ENCODE data around the gene JADE2.
"Not testable (repeated sequence)": the region's sequence is repeated elsewhere in the genome, so short reads cannot be mapped to it uniquely, and the experiment has no call there.

The JADE2 gene

GRCh38 chr5:134594797-134595457 lies 69.5 kb downstream of the JADE2 start:
- no peak for DNase-seq

GRCh38 chr5:134595458-134595838 lies 70.0 kb downstream of the JADE2 start:
- no peak for DNase-seq

- not testable (repeated sequence) for DNase-seq
Observed at GRCh38 chr5:134599820-134600219, 74.3 kb downstream of the JADE2 start.

DNA sequence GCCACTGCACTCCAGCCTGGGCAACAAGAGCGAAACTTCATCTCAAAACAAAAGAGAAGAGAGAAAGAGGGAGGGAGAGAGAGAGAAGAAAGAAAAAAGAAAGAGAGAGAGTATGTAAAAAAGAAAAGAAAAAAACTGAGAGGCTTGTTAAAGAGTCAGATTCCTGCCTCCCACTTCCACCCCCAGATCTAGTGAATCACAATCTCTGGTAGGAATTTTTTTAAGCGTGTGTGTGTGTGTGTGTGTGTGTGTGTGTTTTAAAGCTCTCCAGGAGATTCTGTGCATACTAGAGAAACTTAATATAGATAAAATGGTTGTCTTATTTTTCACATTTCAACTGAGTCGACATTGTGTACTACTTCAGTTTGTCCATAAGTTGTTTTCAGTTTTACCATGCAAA lies 75.1 kb downstream of the JADE2 start:
- DNase-seq = no peak

DNA sequence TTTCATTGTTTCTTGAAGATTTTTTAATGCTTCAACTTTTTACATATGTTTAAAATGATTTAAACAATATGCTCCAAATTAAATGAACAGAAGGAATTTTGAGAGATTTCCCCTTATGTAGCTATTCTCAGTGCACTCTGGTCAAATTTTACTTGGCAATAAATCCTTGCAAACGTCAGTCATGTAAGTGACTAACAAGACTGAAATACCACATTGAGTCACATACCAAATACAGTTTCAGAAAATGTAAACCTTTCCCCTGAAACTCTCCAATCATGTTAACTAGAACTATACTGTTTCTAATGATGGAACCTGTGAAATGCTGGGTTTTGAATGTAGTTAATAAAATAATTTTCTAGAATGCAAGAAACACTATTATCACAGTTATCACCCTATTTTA lies 77.6 kb downstream of the JADE2 start:
- no peak for DNase-seq

DNA sequence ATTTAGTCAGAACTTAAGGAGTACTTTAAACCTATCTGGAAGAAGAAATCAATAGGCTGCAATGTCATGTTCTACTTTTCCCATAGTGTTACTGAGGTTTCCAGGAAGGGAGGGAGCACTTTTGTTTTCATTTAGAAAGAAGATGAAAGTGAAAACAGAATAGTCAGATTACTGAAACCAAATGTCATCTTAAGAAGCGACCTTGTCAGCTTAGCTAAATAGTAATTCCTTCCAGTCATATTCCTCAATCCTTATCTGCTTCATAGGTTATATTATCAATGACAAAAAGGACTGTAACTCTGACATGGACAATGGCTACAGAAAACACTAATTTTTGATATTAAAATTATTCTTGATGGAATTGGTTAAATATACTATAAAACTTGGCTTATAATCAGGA lies 79.4 kb downstream of the JADE2 start:
- no peak for DNase-seq

DNA sequence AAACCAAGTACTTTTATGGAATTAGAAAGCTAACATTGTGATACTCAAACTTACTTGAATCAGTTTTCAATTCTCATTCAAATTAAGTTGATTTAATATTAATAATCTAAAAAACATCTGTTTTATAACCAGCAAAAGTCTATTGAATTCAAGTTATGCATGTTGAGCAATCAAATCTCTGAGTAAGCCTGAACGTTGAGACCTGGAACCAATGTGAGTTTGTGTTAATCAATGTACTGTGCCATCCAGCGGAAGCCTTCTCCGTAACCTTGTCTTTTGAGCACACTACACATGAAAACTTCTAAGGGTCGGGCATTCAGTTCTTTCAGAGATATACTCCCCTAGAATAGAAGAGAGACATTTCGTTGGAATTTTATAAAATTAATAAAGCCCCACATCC lies 81.3 kb downstream of the JADE2 start:
- no peak for DNase-seq

DNA sequence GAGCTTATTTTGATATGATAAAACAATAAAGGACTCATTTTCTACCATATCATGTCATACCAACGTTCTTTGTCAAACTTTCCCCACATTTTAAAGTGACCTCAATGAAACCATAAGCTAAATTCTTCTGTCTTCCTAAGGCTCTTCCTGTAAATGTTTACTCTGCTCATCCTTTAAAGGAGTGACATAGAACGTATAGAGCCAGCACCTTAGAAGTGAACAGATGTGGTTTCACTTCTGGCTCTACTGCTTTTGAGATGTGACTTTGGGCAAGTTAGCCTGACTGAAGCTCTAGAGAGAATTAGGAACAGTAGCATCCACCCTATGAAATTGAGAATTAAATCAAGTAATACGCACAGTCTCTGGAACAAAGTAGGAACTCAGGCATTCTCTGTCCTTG lies 83.1 kb downstream of the JADE2 start:
- DNase-seq = no peak

- DNase-seq = no peak
Observed at GRCh38 chr5:134609232-134609851, 83.9 kb downstream of the JADE2 start.

- no peak for DNase-seq
Observed at GRCh38 chr5:134610725-134611124, 85.3 kb downstream of the JADE2 start.

- no peak for DNase-seq
Observed at GRCh38 chr5:134611515-134611914, 86.0 kb downstream of the JADE2 start.

- DNase-seq = no peak
Observed at GRCh38 chr5:134614450-134615085, 89.1 kb downstream of the JADE2 start.

- no peak for DNase-seq
Observed at GRCh38 chr5:134620634-134621033, 95.2 kb downstream of the JADE2 start.

DNA sequence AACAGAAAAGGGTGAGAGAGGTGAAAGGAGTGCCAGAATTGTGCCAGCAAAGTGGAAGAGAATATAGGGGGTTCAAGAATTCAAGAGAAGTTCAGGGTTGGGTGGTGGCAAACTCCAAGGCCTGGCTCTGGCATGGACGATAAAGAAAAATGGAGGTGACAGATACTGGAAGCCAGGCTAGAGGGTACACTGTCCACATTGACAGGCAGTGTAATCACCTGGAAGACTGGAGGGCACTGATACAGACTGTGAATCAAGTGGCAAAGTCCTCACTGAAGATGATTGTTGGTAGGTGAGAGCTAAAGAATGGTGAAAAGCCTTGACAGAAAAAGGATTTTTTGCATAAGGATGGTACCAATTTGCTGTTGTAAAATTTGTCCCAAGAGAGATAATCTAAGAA lies 100.1 kb downstream of the JADE2 start:
- no peak for DNase-seq

GRCh38 chr5:134626369-134627014 lies 101.0 kb downstream of the JADE2 start:
- no peak for DNase-seq

All from NK-92 treated with Interleukin-12 subunit alpha and Interleukin-12 subunit beta, amount 100 ng/mL, for 24 hours (cell line).